HEK293 (cell line): ENCODE results near the gene MXRA8.

ENCODE experiments used
- CTCF ChIA-PET: fragments of 350-600 bp; formaldehyde crosslinking; extraction: SDS; loops from one replicate; lab custom pipeline; 2021; ENCODE audit warnings: antibody characterized with exemption; lab: Yijun Ruan, JAX
- POLR2A ChIA-PET: fragments of 300-600 bp; formaldehyde crosslinking; extraction: SDS; loops from one replicate; lab custom pipeline; 2020; ENCODE audit warnings: antibody characterized with exemption, inconsistent platforms; lab: Yijun Ruan, JAX
- H3K27ac ChIP-seq: fragments of 200-500 bp; sonication (Bioruptor generic); 2 replicates; pipeline ENCODE4 v1.5.1; 2014; ENCODE audit warnings: low read depth, low read length, control low read depth, inconsistent platforms; ENCODE audit errors: extremely low read depth
- H3K36me3 ChIP-seq, 2 experiments: fragments of 200-500 bp in 1 of 2; sonication (Bioruptor generic) in 1 of 2; 1 replicate in 1 of 2; 2 replicates in 1 of 2; pipeline ENCODE4 v1.5.1; 2014 to 2017; ENCODE audit warnings: inconsistent platforms in 2 of 2, low read length in 2 of 2; ENCODE audit not compliant: control insufficient read depth in 2 of 2, insufficient read depth in 1 of 2
- H3K4me1 ChIP-seq: fragments of 200-500 bp; sonication (Bioruptor generic); 2 replicates; pipeline ENCODE4 v1.5.1; 2014; ENCODE audit warnings: mild to moderate bottlenecking, low read length, inconsistent platforms; ENCODE audit not compliant: control insufficient read depth, insufficient read depth
- H3K4me3 ChIP-seq: 2 replicates; pipeline ENCODE4 v1.5.1; 2011; ENCODE audit warnings: low read depth, mild to moderate bottlenecking, control low read depth, low read length, moderate library complexity
- H3K9me3 ChIP-seq: fragments of 200-500 bp; sonication (Bioruptor generic); 2 replicates; pipeline ENCODE4 v1.5.1; 2014; ENCODE audit warnings: low read depth, low read length, inconsistent platforms; ENCODE audit not compliant: control insufficient read depth, insufficient read depth
- EGR2 ChIP-seq: fragments of 450-650 bp; formaldehyde crosslinking; IDR thresholded peaks from 2 replicates; pipeline ENCODE4 v1.5.1; 2016; ENCODE audit warnings: low read depth, missing biosample characterization, missing genetic modification characterization
- GLIS2 ChIP-seq: fragments of 450-650 bp; formaldehyde crosslinking; IDR thresholded peaks from 2 replicates; pipeline ENCODE4 v1.5.1; 2016; ENCODE audit warnings: missing biosample characterization, missing genetic modification characterization
- HOXC10 ChIP-seq: sonication (generic); formaldehyde crosslinking; IDR thresholded peaks from 2 replicates; pipeline ENCODE4 v1.8.1; 2023; ENCODE audit warnings: mild to moderate bottlenecking, missing genetic modification reagents
- KLF1 ChIP-seq: fragments of 450-650 bp; formaldehyde crosslinking; IDR thresholded peaks from 2 replicates; pipeline ENCODE4 v1.5.1; 2016; ENCODE audit warnings: missing biosample characterization, missing genetic modification characterization
- MYNN ChIP-seq: fragments of 450-650 bp; formaldehyde crosslinking; IDR thresholded peaks from 2 replicates; pipeline ENCODE4 v1.5.1; 2016; ENCODE audit warnings: missing biosample characterization, missing genetic modification characterization, borderline replicate concordance
- PATZ1 ChIP-seq: fragments of 450-650 bp; formaldehyde crosslinking; IDR thresholded peaks from 2 replicates; pipeline ENCODE4 v1.5.1; 2016; ENCODE audit warnings: missing biosample characterization, missing genetic modification characterization
- REPIN1 ChIP-seq: fragments of 450-650 bp; formaldehyde crosslinking; IDR thresholded peaks from 2 replicates; pipeline ENCODE4 v1.5.1; 2017; ENCODE audit warnings: missing biosample characterization, missing genetic modification characterization, low read depth
- SP2 ChIP-seq: fragments of 450-650 bp; formaldehyde crosslinking; IDR thresholded peaks from 2 replicates; pipeline ENCODE4 v1.5.1; 2016; ENCODE audit warnings: missing biosample characterization, missing genetic modification characterization
- YY1 ChIP-seq: fragments of 450-650 bp; formaldehyde crosslinking; IDR thresholded peaks from 2 replicates; pipeline ENCODE4 v1.5.1; 2018; ENCODE audit warnings: missing biosample characterization, missing genetic modification characterization
- YY2 ChIP-seq: fragments of 450-650 bp; formaldehyde crosslinking; IDR thresholded peaks from 2 replicates; pipeline ENCODE4 v1.5.1; 2016; ENCODE audit warnings: missing biosample characterization, missing genetic modification characterization
- ZBTB11 ChIP-seq: fragments of 450-650 bp; formaldehyde crosslinking; conservative IDR thresholded peaks from 2 replicates; pipeline ENCODE4 v1.5.1; 2016; ENCODE audit warnings: low read depth, missing biosample characterization, missing genetic modification characterization
- ZEB2 ChIP-seq: fragments of 450-650 bp; formaldehyde crosslinking; IDR thresholded peaks from 2 replicates; pipeline ENCODE4 v1.5.1; 2016; ENCODE audit warnings: missing biosample characterization, missing genetic modification characterization
- ZFHX2 ChIP-seq: fragments of 450-650 bp; formaldehyde crosslinking; conservative IDR thresholded peaks from 2 replicates; pipeline ENCODE4 v1.5.1; 2016; ENCODE audit warnings: missing biosample characterization, missing genetic modification characterization
- ZNF211 ChIP-seq: fragments of 450-650 bp; formaldehyde crosslinking; IDR thresholded peaks from 2 replicates; pipeline ENCODE4 v1.5.1; 2016; ENCODE audit warnings: low read depth, missing biosample characterization, missing genetic modification characterization
- ZNF223 ChIP-seq: fragments of 450-650 bp; formaldehyde crosslinking; IDR thresholded peaks from 2 replicates; pipeline ENCODE4 v1.5.1; 2016; ENCODE audit warnings: missing biosample characterization, missing genetic modification characterization
- ZNF324 ChIP-seq: fragments of 450-650 bp; formaldehyde crosslinking; IDR thresholded peaks from 2 replicates; pipeline ENCODE4 v1.5.1; 2016; ENCODE audit warnings: missing biosample characterization, missing genetic modification characterization
- ZNF335 ChIP-seq: fragments of 450-650 bp; formaldehyde crosslinking; conservative IDR thresholded peaks from 2 replicates; pipeline ENCODE4 v1.5.1; 2016; ENCODE audit warnings: missing biosample characterization, missing genetic modification characterization
- ZNF391 ChIP-seq: fragments of 450-650 bp; formaldehyde crosslinking; IDR thresholded peaks from 2 replicates; pipeline ENCODE4 v1.5.1; 2016; ENCODE audit warnings: low read depth, missing biosample characterization, missing genetic modification characterization, borderline replicate concordance
- ZNF394 ChIP-seq: fragments of 450-650 bp; formaldehyde crosslinking; IDR thresholded peaks from 2 replicates; pipeline ENCODE4 v1.5.1; 2016; ENCODE audit warnings: missing biosample characterization, missing genetic modification characterization, mild to moderate bottlenecking, moderate library complexity, borderline replicate concordance
- ZNF398 ChIP-seq: fragments of 450-650 bp; formaldehyde crosslinking; IDR thresholded peaks from 2 replicates; pipeline ENCODE4 v1.5.1; 2017; ENCODE audit warnings: missing biosample characterization, missing genetic modification characterization
- ZNF433 ChIP-seq: fragments of 450-650 bp; formaldehyde crosslinking; IDR thresholded peaks from 2 replicates; pipeline ENCODE4 v1.5.1; 2016; ENCODE audit warnings: missing biosample characterization, missing genetic modification characterization, low read depth
- ZNF529 ChIP-seq: fragments of 450-650 bp; formaldehyde crosslinking; IDR thresholded peaks from 2 replicates; pipeline ENCODE4 v1.5.1; 2017; ENCODE audit warnings: missing genetic modification characterization, missing biosample characterization; ENCODE audit not compliant: insufficient replicate concordance
- ZNF555 ChIP-seq: fragments of 450-650 bp; formaldehyde crosslinking; conservative IDR thresholded peaks from 2 replicates; pipeline ENCODE4 v1.5.1; 2017; ENCODE audit warnings: missing biosample characterization, mild to moderate bottlenecking, missing genetic modification characterization, inconsistent platforms
- ZNF561 ChIP-seq: fragments of 450-650 bp; IDR thresholded peaks from 2 replicates; pipeline ENCODE4 v1.5.1; 2018; ENCODE audit warnings: missing biosample characterization, missing genetic modification characterization, borderline replicate concordance
- ZNF670 ChIP-seq: fragments of 450-650 bp; formaldehyde crosslinking; IDR thresholded peaks from 2 replicates; pipeline ENCODE4 v1.5.1; 2016; ENCODE audit warnings: missing biosample characterization, missing genetic modification characterization, low read depth
- ZNF843 ChIP-seq: fragments of 450-650 bp; formaldehyde crosslinking; IDR thresholded peaks from 2 replicates; pipeline ENCODE4 v1.5.1; 2016; ENCODE audit warnings: missing biosample characterization, missing genetic modification characterization
- ZSCAN4 ChIP-seq: fragments of 450-650 bp; formaldehyde crosslinking; IDR thresholded peaks from 2 replicates; pipeline ENCODE4 v1.5.1; 2017; ENCODE audit warnings: missing biosample characterization, missing genetic modification characterization
- ZSCAN5A ChIP-seq: fragments of 450-650 bp; formaldehyde crosslinking; IDR thresholded peaks from 2 replicates; pipeline ENCODE4 v1.5.1; 2016; ENCODE audit warnings: missing biosample characterization, missing genetic modification characterization

Gene MXRA8

GRCh38 chr1:1399187-1399871 is 41.0 kb upstream of the MXRA8 start, which contains the start of gene CCNL2:
Gene CCNL2, minus strand, starts transcription at chr1:1399335. Its CDS starts 29 bp downstream, at chr1:1399306.
- POLR2A ChIA-PET = interaction anchor here (0.6 to 2.9 kb wide), 20 partner anchors 9 to 281 kb away, joined by 3 to 36 read pairs (median 3); partner anchors contain the start of genes AURKAIP1 and MRPL20
- H3K27ac ChIP-seq = peak within 1 kb of the TSS; percentile 89
- TF ChIP-seq ZNF555 (tag by site-specific recombination) (no peak), GLIS2 (tag by site-specific recombination) (peak; percentile 92; the same call in 1 of the 2 replicates), ZNF391 (tag by site-specific recombination) (no peak), SP2 (peak; percentile 99), ZNF843 (peak; percentile 47; the same call in 1 of the 2 replicates), YY2 (tag by site-specific recombination) (peak; percentile 87), YY1 (tag by site-specific recombination) (peak; percentile 90), ZNF335 (tag by site-specific recombination) (peak; percentile 87), ZNF670 (tag by site-specific recombination) (no peak), ZEB2 (tag by site-specific recombination) (peak; percentile 89; the same call in 1 of the 2 replicates), KLF1 (tag by site-specific recombination) (peak; percentile 76), ZSCAN5A (peak; percentile 48; the same call in 1 of the 2 replicates), ZNF561 (tag by site-specific recombination) (peak; percentile 65; the same call in 1 of the 2 replicates), REPIN1 (tag by site-specific recombination) (no peak), ZNF211 (tag by site-specific recombination) (no peak), ZNF529 (tag by site-specific recombination) (no peak), ZBTB11 (tag by site-specific recombination) (peak; percentile 86), PATZ1 (tag by site-specific recombination) (peak; percentile 97), ZNF433 (tag by site-specific recombination) (no peak), EGR2 (tag by site-specific recombination) (peak; percentile 62), ZNF324 (peak; percentile 76), ZNF223 (tag by site-specific recombination) (peak; percentile 66; the same call in 1 of the 2 replicates), HOXC10 (CRISPR knock-in tag) (no peak), MYNN (tag by site-specific recombination) (no peak), ZNF394 (tag by site-specific recombination) (no peak; the same call in 1 of the 2 replicates), ZSCAN4 (no peak), ZNF398 (tag by site-specific recombination) (peak; percentile 25), ZFHX2 (tag by site-specific recombination) (peak; percentile 71)

More at GRCh38 chr1:1399187-1399871, 41.0 kb upstream of the MXRA8 start, which contains the start of gene CCNL2:
- no peaks in the 10 kb centered on the region for H3K4me1 ChIP-seq
- peak within 1 kb of the TSS; percentile 95 for H3K4me3 ChIP-seq
- peaks cover 26 to 84% of the 10 kb centered on the region in 2 experiments; a peak in 2 of 3 replicates for H3K36me3 ChIP-seq
- no peaks in the 10 kb centered on the region for H3K9me3 ChIP-seq
- CTCF ChIA-PET = interaction anchor here (0.5 to 1.5 kb wide), 10 partner anchors 8 to 382 kb away, joined by 3 to 6 read pairs (median 4); no protein-coding TSS in a partner anchor
